HEK293T (cell line): ENCODE data around the gene TMEM184C.

Experiments used
- ARNT ChIP-seq: fragments of 450-650 bp; IDR thresholded peaks from 2 replicates; pipeline ENCODE4 v1.6.1; 2017; ENCODE audit warnings: mild to moderate bottlenecking
- BHLHE40 ChIP-seq: fragments of 450-650 bp; IDR thresholded peaks from 2 replicates; pipeline ENCODE4 v1.6.1; 2016; ENCODE audit warnings: mild to moderate bottlenecking, moderate library complexity, borderline replicate concordance
- ELF4 ChIP-seq: fragments of 450-650 bp; IDR thresholded peaks from 2 replicates; pipeline ENCODE4 v1.6.1; 2017; ENCODE audit warnings: antibody characterized with exemption
- FOXK2 ChIP-seq: fragments of 450-650 bp; IDR thresholded peaks from 2 replicates; pipeline ENCODE4 v1.6.1; 2016; ENCODE audit warnings: mild to moderate bottlenecking
- FOXM1 ChIP-seq: fragments of 450-650 bp; IDR thresholded peaks from 2 replicates; pipeline ENCODE4 v1.6.1; 2017; ENCODE audit warnings: mild to moderate bottlenecking, borderline replicate concordance
- HDGF ChIP-seq: fragments of 450-650 bp; IDR thresholded peaks from 2 replicates; pipeline ENCODE4 v1.6.1; 2017; ENCODE audit warnings: antibody characterized with exemption, borderline replicate concordance
- L3MBTL2 ChIP-seq: fragments of 450-650 bp; conservative IDR thresholded peaks from 2 replicates; pipeline ENCODE4 v1.6.1; 2016; ENCODE audit warnings: mild to moderate bottlenecking
- LEF1 ChIP-seq: fragments of 450-650 bp; IDR thresholded peaks from 2 replicates; pipeline ENCODE4 v1.6.1; 2017; ENCODE audit warnings: mild to moderate bottlenecking, borderline replicate concordance
- PKNOX1 ChIP-seq: fragments of 450-650 bp; IDR thresholded peaks from 2 replicates; pipeline ENCODE4 v1.6.1; 2016
- SP1 ChIP-seq: fragments of 450-650 bp; IDR thresholded peaks from 2 replicates; pipeline ENCODE4 v1.6.1; 2017
- SUZ12 ChIP-seq: fragments of 450-650 bp; IDR thresholded peaks from 2 replicates; pipeline ENCODE4 v1.6.1; 2016; ENCODE audit warnings: mild to moderate bottlenecking
- TARDBP ChIP-seq: fragments of 450-650 bp; IDR thresholded peaks from 2 replicates; pipeline ENCODE4 v1.6.1; 2016
- ZNF384 ChIP-seq: fragments of 450-650 bp; IDR thresholded peaks from 2 replicates; pipeline ENCODE4 v1.6.1; 2016

GRCh38 chr4:147638365-147638764 lies 21.2 kb downstream of the TMEM184C start:
- TF ChIP-seq FOXM1: no peak
- TF ChIP-seq LEF1: no peak
- TF ChIP-seq FOXK2: no peak
- TF ChIP-seq BHLHE40: no peak
- no peak for TF ChIP-seq SUZ12
- TF ChIP-seq HDGF: no peak
- TF ChIP-seq ZNF384: no peak
- TF ChIP-seq TARDBP: no peak
- no peak for TF ChIP-seq ELF4
- no peak for TF ChIP-seq L3MBTL2
- TF ChIP-seq SP1: no peak
- TF ChIP-seq PKNOX1: no peak
- no peak for TF ChIP-seq ARNT
